Activated CD4-positive, CD25-positive, alpha-beta regulatory T cell treated with anti-CD3 and anti-CD28 coated beads, Interleukin-2, amount 50 U/mL, for 16 hours (primary cell): ENCODE measurements around the gene ATP11A.
"Not testable (repeated sequence)": the region's sequence is repeated elsewhere in the genome, so short reads cannot be mapped to it uniquely, and the experiment has no call there.

Source experiments
- DNase-seq: peaks from one replicate; pipeline ENCODE4 v3.0.0-alpha.2; 2020; ENCODE audit warnings: low read depth, low spot score

Gene ATP11A

GRCh38 chr13:112793545-112794445 is 104.0 kb downstream of the ATP11A start:
- no peak for DNase-seq

- no peak for DNase-seq
Observed at GRCh38 chr13:112795277-112795676, 105.4 kb downstream of the ATP11A start.

- no peak for DNase-seq
Observed at GRCh38 chr13:112796190-112796915, 106.5 kb downstream of the ATP11A start.

GRCh38 chr13:112799394-112799793 is 109.6 kb downstream of the ATP11A start:
- no peak for DNase-seq

- no peak for DNase-seq
Observed at GRCh38 chr13:112800057-112800456, 110.2 kb downstream of the ATP11A start.

- DNase-seq, result not testable (repeated sequence)
Observed at GRCh38 chr13:112800807-112801206, 111.0 kb downstream of the ATP11A start.

- no peak for DNase-seq
Observed at GRCh38 chr13:112802802-112803195, 113.0 kb downstream of the ATP11A start.

GRCh38 chr13:112803422-112803821 is 113.6 kb downstream of the ATP11A start:
- DNase-seq, result no peak

GRCh38 chr13:112804374-112804773 is 114.5 kb downstream of the ATP11A start:
- no peak for DNase-seq

- DNase-seq, result no peak
Observed at GRCh38 chr13:112806739-112807652, 117.2 kb downstream of the ATP11A start.

GRCh38 chr13:112807653-112808376 is 118.0 kb downstream of the ATP11A start:
- DNase-seq, result no peak

GRCh38 chr13:112808377-112809140 is 118.7 kb downstream of the ATP11A start:
- DNase-seq, result no peak

- DNase-seq, result no peak
Observed at GRCh38 chr13:112809332-112810315, 119.8 kb downstream of the ATP11A start.

- no peak for DNase-seq
Observed at GRCh38 chr13:112810608-112811007, 120.8 kb downstream of the ATP11A start.

GRCh38 chr13:112812306-112813055 is 122.6 kb downstream of the ATP11A start:
- DNase-seq, result no peak

- DNase-seq, result no peak
Observed at GRCh38 chr13:112813552-112813951, 123.7 kb downstream of the ATP11A start.

GRCh38 chr13:112814905-112815585 is 125.2 kb downstream of the ATP11A start:
- no peak for DNase-seq

- DNase-seq, result no peak
Observed at GRCh38 chr13:112815871-112816270, 126.0 kb downstream of the ATP11A start.
